DOHH2 (cell line): ENCODE results near the gene WFDC10A.

Source experiments
- H3F3A ChIP-seq: fragments of 200-600 bp; sonication (generic), shearing (Covaris generic); 2 replicates; pipeline ENCODE4 v1.6.0; 2016; ENCODE audit warnings: antibody characterized with exemption, mild to moderate bottlenecking; ENCODE audit not compliant: control insufficient read depth, insufficient read depth
- H3K27ac ChIP-seq: fragments of 200-600 bp; sonication (generic); 2 replicates; pipeline ENCODE4 v1.5.1; 2014; ENCODE audit warnings: low read depth, mild to moderate bottlenecking, low read length, moderate library complexity
- H3K27me3 ChIP-seq: fragments of 200-600 bp; sonication (generic); 2 replicates; pipeline ENCODE4 v1.6.1; 2014; ENCODE audit warnings: mild to moderate bottlenecking, low read length, mixed read lengths; ENCODE audit not compliant: control insufficient read depth
- H3K36me3 ChIP-seq: fragments of 200-600 bp; sonication (generic); 2 replicates; pipeline ENCODE4 v1.6.1; 2014; ENCODE audit warnings: mild to moderate bottlenecking, low read length, moderate library complexity, mixed read lengths; ENCODE audit not compliant: control insufficient read depth
- H3K4me1 ChIP-seq: fragments of 200-600 bp; sonication (generic); 2 replicates; pipeline ENCODE4 v1.6.1; 2014; ENCODE audit warnings: mild to moderate bottlenecking, low read length, mixed read lengths; ENCODE audit not compliant: control insufficient read depth
- H3K4me2 ChIP-seq: fragments of 200-600 bp; sonication (generic); 2 replicates; pipeline ENCODE4 v1.6.0; 2014; ENCODE audit warnings: mild to moderate bottlenecking, low read length, moderate library complexity
- H3K4me3 ChIP-seq: fragments of 200-600 bp; sonication (generic); 2 replicates; pipeline ENCODE4 v1.5.1; 2014; ENCODE audit warnings: mild to moderate bottlenecking, low read length, mixed read lengths
- H3K79me2 ChIP-seq: fragments of 200-600 bp; sonication (generic); 2 replicates; pipeline ENCODE4 v1.6.1; 2014; ENCODE audit warnings: mild to moderate bottlenecking, low read length, mixed read lengths; ENCODE audit not compliant: control insufficient read depth
- H3K9me2 ChIP-seq: fragments of 200-600 bp; sonication (generic); replicated peaks from 2 replicates; pipeline ENCODE4 v1.6.1; 2014; ENCODE audit warnings: mild to moderate bottlenecking, low read length, mixed read lengths; ENCODE audit not compliant: control insufficient read depth
- H3K9me3 ChIP-seq: fragments of 200-600 bp; sonication (generic); 2 replicates; pipeline ENCODE4 v1.6.1; 2014; ENCODE audit warnings: antibody characterized with exemption, low read length, mixed read lengths; ENCODE audit not compliant: control insufficient read depth, insufficient read depth
- H4K20me1 ChIP-seq: fragments of 200-600 bp; sonication (generic); 2 replicates; pipeline ENCODE4 v1.6.0; 2014; ENCODE audit warnings: low read depth, mild to moderate bottlenecking, antibody characterized with exemption, low read length, moderate library complexity; ENCODE audit not compliant: control insufficient read depth, insufficient read depth
- EZH2phosphoT487 ChIP-seq: fragments of 200-600 bp; sonication (generic); IDR thresholded peaks from 2 replicates; pipeline ENCODE4 v1.6.1; 2017; ENCODE audit warnings: borderline replicate concordance, mild to moderate bottlenecking, antibody characterized with exemption, low read length, moderate library complexity, mixed read lengths
- TF ChIP-seq, protein P1 (sequence below): fragments of 200-600 bp; sonication (generic); IDR thresholded peaks from one replicate; pipeline ENCODE4 v1.5.1; 2014; ENCODE audit warnings: antibody characterized with exemption, mild to moderate bottlenecking, low read depth, low read length; ENCODE audit not compliant: poor library complexity, severe bottlenecking

WFDC10A gene

GRCh38 chr20:45670139-45670538 is 40.6 kb downstream of the WFDC10A start, which contains the start of gene WFDC11:
Gene WFDC11, minus strand, starts transcription at chr20:45670239. Its CDS starts 19,639 bp downstream, at chr20:45650600.
- Histone ChIP-seq H3K9me3 (no peaks in the 10 kb centered on the region), H3K27ac (no peak within 1 kb of the TSS), H3K4me3 (no peak within 1 kb of the TSS), H3K9me2 (no peaks in the 10 kb centered on the region), H3F3A (no peaks in the 10 kb centered on the region), H3K36me3 (no peaks in the 10 kb centered on the region), H4K20me1 (no peaks in the 10 kb centered on the region), H3K4me1 (no peaks in the 10 kb centered on the region), H3K27me3 (no peaks in the 10 kb centered on the region), H3K4me2 (no peak within 1 kb of the TSS), H3K79me2 (no peaks in the 10 kb centered on the region)
- TF ChIP-seq, protein P1, sequence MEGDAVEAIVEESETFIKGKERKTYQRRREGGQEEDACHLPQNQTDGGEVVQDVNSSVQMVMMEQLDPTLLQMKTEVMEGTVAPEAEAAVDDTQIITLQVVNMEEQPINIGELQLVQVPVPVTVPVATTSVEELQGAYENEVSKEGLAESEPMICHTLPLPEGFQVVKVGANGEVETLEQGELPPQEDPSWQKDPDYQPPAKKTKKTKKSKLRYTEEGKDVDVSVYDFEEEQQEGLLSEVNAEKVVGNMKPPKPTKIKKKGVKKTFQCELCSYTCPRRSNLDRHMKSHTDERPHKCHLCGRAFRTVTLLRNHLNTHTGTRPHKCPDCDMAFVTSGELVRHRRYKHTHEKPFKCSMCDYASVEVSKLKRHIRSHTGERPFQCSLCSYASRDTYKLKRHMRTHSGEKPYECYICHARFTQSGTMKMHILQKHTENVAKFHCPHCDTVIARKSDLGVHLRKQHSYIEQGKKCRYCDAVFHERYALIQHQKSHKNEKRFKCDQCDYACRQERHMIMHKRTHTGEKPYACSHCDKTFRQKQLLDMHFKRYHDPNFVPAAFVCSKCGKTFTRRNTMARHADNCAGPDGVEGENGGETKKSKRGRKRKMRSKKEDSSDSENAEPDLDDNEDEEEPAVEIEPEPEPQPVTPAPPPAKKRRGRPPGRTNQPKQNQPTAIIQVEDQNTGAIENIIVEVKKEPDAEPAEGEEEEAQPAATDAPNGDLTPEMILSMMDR, result no peak
- TF ChIP-seq EZH2phosphoT487, result no peak

DNA sequence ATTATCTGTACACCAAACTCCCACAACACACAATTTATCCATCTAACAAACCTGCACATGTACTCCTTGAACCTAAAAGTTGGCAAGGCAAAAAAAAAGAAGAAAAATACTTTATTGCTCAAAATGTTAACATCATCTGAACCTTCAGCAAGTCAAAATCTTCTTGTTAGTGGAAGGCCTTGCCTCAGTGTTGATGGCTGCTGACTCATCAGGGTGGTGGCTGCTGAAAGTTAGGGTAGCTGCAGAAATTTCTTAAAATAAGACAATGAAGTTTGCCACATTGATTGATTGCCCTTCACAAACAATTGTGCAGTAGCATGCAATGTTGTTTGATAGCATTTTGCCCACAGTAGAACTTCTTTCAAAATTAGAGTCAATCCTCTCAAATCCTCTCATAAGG is 43.2 kb downstream of the WFDC10A start:
- no peak overlapping the region for H3K27ac ChIP-seq
- H3K4me1 ChIP-seq, result no peaks in the 10 kb centered on the region
- no peaks in the 10 kb centered on the region for H3K9me3 ChIP-seq
- no peaks in the 10 kb centered on the region for H3K36me3 ChIP-seq
- H3K4me2 ChIP-seq, result no peak overlapping the region
- H3F3A ChIP-seq, result no peaks in the 10 kb centered on the region
- no peak overlapping the region for H3K4me3 ChIP-seq
- TF ChIP-seq EZH2phosphoT487, result no peak
- TF ChIP-seq, protein P1, result no peak
- no peaks in the 10 kb centered on the region for H3K9me2 ChIP-seq
- H4K20me1 ChIP-seq, result no peaks in the 10 kb centered on the region
- H3K79me2 ChIP-seq, result no peaks in the 10 kb centered on the region
- peaks cover 6% of the 10 kb centered on the region; the same call in 1 of the 2 replicates for H3K27me3 ChIP-seq

DNA sequence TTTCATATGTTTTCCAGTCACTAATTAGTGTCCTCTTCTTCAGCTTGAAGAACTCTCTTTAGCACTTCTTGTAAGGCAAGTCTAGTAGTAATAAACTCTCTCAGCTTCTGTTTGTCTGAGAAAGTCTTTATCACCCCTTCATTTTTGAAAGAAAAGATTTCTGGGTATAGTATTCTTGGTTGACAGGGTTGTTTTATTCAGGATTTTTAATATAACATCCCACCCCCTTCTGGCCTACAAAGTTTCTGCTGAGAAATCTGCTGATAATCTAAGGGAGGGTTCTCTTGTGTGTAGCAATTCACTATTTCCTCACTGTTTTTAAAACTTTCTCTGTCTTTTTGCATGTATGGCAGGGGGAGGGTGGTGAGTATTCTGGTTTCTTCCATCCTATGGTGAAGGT is 50.1 kb downstream of the WFDC10A start:
- peaks cover 4% of the 10 kb centered on the region; the same call in 1 of the 2 replicates for H3K9me3 ChIP-seq
- no peaks in the 10 kb centered on the region for H4K20me1 ChIP-seq
- H3K27ac ChIP-seq, result no peak overlapping the region
- H3K27me3 ChIP-seq, result peaks cover 6% of the 10 kb centered on the region; the same call in 1 of the 2 replicates
- no peak overlapping the region for H3K4me3 ChIP-seq
- no peaks in the 10 kb centered on the region for H3K4me1 ChIP-seq
- no peaks in the 10 kb centered on the region for H3K9me2 ChIP-seq
- H3K36me3 ChIP-seq, result no peaks in the 10 kb centered on the region
- TF ChIP-seq EZH2phosphoT487, result no peak
- TF ChIP-seq, protein P1, result no peak
- no peak overlapping the region for H3K4me2 ChIP-seq
- H3K79me2 ChIP-seq, result no peaks in the 10 kb centered on the region
- no peaks in the 10 kb centered on the region for H3F3A ChIP-seq
